Endodermal cell (in vitro differentiated cells): ENCODE data around the gene MRPL19. TPM values are rescaled to one million over a fixed set of nuclear protein-coding genes. Genes with fewer than 3 reads are reported as not detected.
"Not testable (repeated sequence)": the region's sequence is repeated elsewhere in the genome, so short reads cannot be mapped to it uniquely, and the experiment has no call there.

Experiments
- DNase-seq: peaks from one replicate; pipeline ENCODE4 v3.0.0-alpha.2; 2017
- H3K27ac ChIP-seq: 2 replicates; pipeline ENCODE4 v1.5.1; 2013; ENCODE audit warnings: mild to moderate bottlenecking, low read depth, low read length, moderate library complexity
- H3K27me3 ChIP-seq: 2 replicates; pipeline ENCODE4 v1.6.1; 2013; ENCODE audit warnings: mild to moderate bottlenecking, low read length, moderate library complexity; ENCODE audit not compliant: insufficient read depth, control insufficient read depth, poor library complexity, severe bottlenecking
- H3K36me3 ChIP-seq: 2 replicates; pipeline ENCODE4 v1.7.0; 2013; ENCODE audit warnings: mild to moderate bottlenecking, low read length, moderate library complexity; ENCODE audit not compliant: control insufficient read depth, insufficient read depth
- H3K4me1 ChIP-seq: one replicate; pipeline ENCODE4 v1.7.0; 2013; ENCODE audit warnings: low read length; ENCODE audit not compliant: control insufficient read depth, insufficient read depth
- H3K4me3 ChIP-seq: 2 replicates; pipeline ENCODE4 v1.5.1; 2013; ENCODE audit warnings: mild to moderate bottlenecking, low read length, moderate library complexity
- H3K9ac ChIP-seq: 2 replicates; pipeline ENCODE4 v1.6.1; 2013; ENCODE audit warnings: mild to moderate bottlenecking, low read length, moderate library complexity; ENCODE audit not compliant: poor library complexity, severe bottlenecking; ENCODE audit errors: extremely low read depth
- H3K9me3 ChIP-seq: 2 replicates; pipeline ENCODE4 v1.6.1; 2013; ENCODE audit warnings: mild to moderate bottlenecking, low read length, moderate library complexity; ENCODE audit not compliant: control insufficient read depth
- H3K27ac Mint-ChIP-seq: 2 replicates; pipeline ENCODE4 v1.8.0; 2020; ENCODE audit warnings: mixed read lengths
- H3K27me3 Mint-ChIP-seq: 2 replicates; pipeline ENCODE4 v1.8.0; 2021; ENCODE audit warnings: mild to moderate bottlenecking, mixed read lengths; ENCODE audit not compliant: insufficient read depth
- H3K36me3 Mint-ChIP-seq: 2 replicates; pipeline ENCODE4 v1.8.0; 2020; ENCODE audit warnings: low read depth, mixed read lengths
- H3K4me1 Mint-ChIP-seq: 2 replicates; pipeline ENCODE4 v1.8.0; 2020; ENCODE audit warnings: mixed read lengths
- H3K4me3 Mint-ChIP-seq: 2 replicates; pipeline ENCODE4 v1.8.0; 2020; ENCODE audit warnings: mild to moderate bottlenecking, moderate library complexity, mixed read lengths
- H3K9me3 Mint-ChIP-seq: 2 replicates; pipeline ENCODE4 v1.8.0; 2020; ENCODE audit warnings: mild to moderate bottlenecking, mixed read lengths
- CTCF ChIP-seq: fragments of 200-600 bp; sonication (generic); conservative IDR thresholded peaks from 2 replicates; pipeline ENCODE4 v1.5.0; 2021; ENCODE audit warnings: antibody characterized with exemption, mild to moderate bottlenecking
- whole genome bisulfite sequencing, 2 experiments: methylation state at CpG; one replicate each; pipeline versions ENCODE4 v1.1.5 to v1.1.7; 2013; ENCODE audit warnings: missing lambda C conversion rate in 2 of 2, mixed read lengths in 1 of 2; ENCODE audit not compliant: insufficient coverage in 1 of 2, insufficient read length in 1 of 2; 5-methylcytosine and 5-hydroxymethylcytosine counted together
- total RNA-seq, 2 donors: library from RNA; stranded (reverse); fragmentation: NEBNext Ultra II Directional in 1 of 2; extraction: Animal tissue kit (Norgen Biotek cat#: 25700) in 1 of 2; gene quantifications; 2 replicates in 1 of 2; 3 replicates in 1 of 2; pipeline ENCODE4 v1.2.1, GENCODE V29; 2021

Gene MRPL19
- total RNA-seq, 2 donors from 2014 or later: 63.7 to 77.6 TPM

DNA sequence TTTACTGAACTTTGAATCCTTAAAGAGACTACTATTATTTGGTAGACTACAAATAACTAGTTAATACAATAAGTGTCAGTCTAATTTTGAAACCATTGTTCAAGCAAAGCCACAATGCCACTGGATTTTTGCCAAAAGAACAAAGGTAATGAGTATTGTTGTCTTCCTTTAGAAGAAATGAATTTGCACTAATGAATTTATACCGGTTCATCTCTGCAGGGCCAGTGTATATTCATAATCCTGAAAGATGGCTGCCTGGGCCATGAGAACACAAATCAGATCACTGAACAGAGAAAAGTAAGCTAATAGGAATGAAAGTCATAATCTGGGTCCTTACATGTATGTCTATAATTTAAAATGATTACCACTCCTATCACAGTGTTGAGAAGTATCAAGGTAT is 33.0 kb downstream of the MRPL19 start:
- Mint-ChIP-seq H3K4me1 (peaks cover 10% of the 10 kb centered on the region), H3K27ac (no peak overlapping the region), H3K9me3 (no peaks in the 10 kb centered on the region), H3K4me3 (no peak overlapping the region), H3K27me3 (no peaks in the 10 kb centered on the region), H3K36me3 (peaks cover 33% of the 10 kb centered on the region)
- Histone ChIP-seq H3K36me3 (peaks cover 9% of the 10 kb centered on the region), H3K27ac (no peak overlapping the region), H3K4me3 (no peak overlapping the region), H3K27me3 (no peaks in the 10 kb centered on the region), H3K4me1 (no peaks in the 10 kb centered on the region), H3K9ac (no peak overlapping the region), H3K9me3 (no peaks in the 10 kb centered on the region)
- no peak for DNase-seq
- TF ChIP-seq CTCF: no peak
- 97% methylated on average over 1 of the region's 1 CpG; no CpG with 5 or more reads in 1 of the 2 experiments for WGBS, 2 experiments

DNA sequence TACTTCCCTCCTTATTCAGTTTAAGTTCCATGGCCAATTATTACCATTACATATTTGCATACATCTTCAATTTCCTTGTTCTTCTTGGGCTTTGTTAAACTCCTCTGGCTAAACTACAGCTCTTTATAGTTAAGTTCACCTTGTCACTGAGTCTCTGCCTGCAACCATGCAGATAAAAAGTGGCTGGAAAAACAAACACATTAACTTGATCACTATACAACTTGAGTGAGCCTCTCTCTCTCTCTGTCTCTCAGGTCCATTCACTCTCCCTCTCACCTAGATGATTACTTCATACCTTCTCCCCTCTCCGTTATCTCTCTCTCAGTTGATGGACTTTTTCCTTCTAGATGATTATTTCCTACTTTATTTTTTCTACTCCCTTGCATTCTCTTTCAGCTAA is 33.8 kb downstream of the MRPL19 start:
- H3K4me3 ChIP-seq: no peak overlapping the region
- DNase-seq: no peak
- H3K9me3 ChIP-seq: no peaks in the 10 kb centered on the region
- WGBS, 2 experiments: 84 to 100% methylated on average over 1 of the region's 1 CpG
- Mint-ChIP-seq H3K27me3 (no peaks in the 10 kb centered on the region), H3K27ac (no peak overlapping the region), H3K4me3 (no peak overlapping the region), H3K9me3 (no peaks in the 10 kb centered on the region), H3K36me3 (peaks cover 41% of the 10 kb centered on the region), H3K4me1 (peaks cover 13% of the 10 kb centered on the region)
- no peak overlapping the region for H3K9ac ChIP-seq
- TF ChIP-seq CTCF: no peak
- no peaks in the 10 kb centered on the region for H3K27me3 ChIP-seq
- no peaks in the 10 kb centered on the region for H3K4me1 ChIP-seq
- no peak overlapping the region for H3K27ac ChIP-seq
- H3K36me3 ChIP-seq: peaks cover 9% of the 10 kb centered on the region

DNA sequence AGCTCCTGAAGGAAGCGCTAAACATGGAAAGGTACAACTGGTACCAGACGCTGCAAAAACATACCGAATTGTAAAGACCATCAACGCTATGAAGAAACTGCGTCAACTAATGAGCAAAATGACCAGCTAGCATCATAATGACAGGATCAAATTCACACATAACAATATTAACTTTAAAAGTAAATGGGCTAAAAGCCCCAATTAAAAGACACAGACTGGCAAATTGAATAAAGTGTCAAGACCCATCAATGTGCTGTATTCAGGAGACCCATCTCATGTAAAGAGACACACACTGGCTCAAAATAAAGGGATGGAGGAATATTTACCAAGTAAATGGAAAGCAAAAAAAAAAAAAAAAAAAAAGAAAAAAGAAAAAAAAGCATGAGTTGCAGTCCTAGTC is 36.8 kb downstream of the MRPL19 start:
- H3K27ac Mint-ChIP-seq, DNase-seq, H3K9ac ChIP-seq, H3K4me3 ChIP-seq, H3K4me1 ChIP-seq, H3K27me3 ChIP-seq, H3K4me3 Mint-ChIP-seq, H3K9me3 Mint-ChIP-seq, H3K27me3 Mint-ChIP-seq, H3K27ac ChIP-seq, H3K9me3 ChIP-seq: not testable (repeated sequence)
- H3K36me3 Mint-ChIP-seq: peaks cover 56% of the 10 kb centered on the region
- peaks cover 19% of the 10 kb centered on the region for H3K4me1 Mint-ChIP-seq
- WGBS, 2 experiments: 85 to 95% methylated on average over 2 to 5 of the region's 5 CpGs
- H3K36me3 ChIP-seq: peaks cover 22% of the 10 kb centered on the region

GRCh38 chr2:75688196-75688595 is 41.6 kb downstream of the MRPL19 start:
- Mint-ChIP-seq H3K27ac (no peak overlapping the region), H3K9me3 (no peaks in the 10 kb centered on the region), H3K4me1 (peaks cover 9% of the 10 kb centered on the region), H3K4me3 (no peak overlapping the region), H3K36me3 (peaks cover 57% of the 10 kb centered on the region), H3K27me3 (no peaks in the 10 kb centered on the region)
- Histone ChIP-seq H3K4me1 (no peaks in the 10 kb centered on the region), H3K27me3 (no peaks in the 10 kb centered on the region), H3K9ac (no peak overlapping the region), H3K9me3 (no peaks in the 10 kb centered on the region), H3K36me3 (peaks cover 48% of the 10 kb centered on the region), H3K4me3 (no peak overlapping the region), H3K27ac (no peak overlapping the region)
- TF ChIP-seq CTCF: no peak
- 94 to 100% methylated on average over 1 of the region's 1 CpG for WGBS, 2 experiments
- no peak for DNase-seq
